HG02981 (cell line): Measurements from ENCODE around the gene SLC9A6.
"Not testable (repeated sequence)": the region's sequence is repeated elsewhere in the genome, so short reads cannot be mapped to it uniquely, and the experiment has no call there.

Source experiments
- ATAC-seq: cut with Tn5 transposase; IDR thresholded peaks from one replicate; pipeline ENCODE4 v1.9.1; 2021; ENCODE audit warnings: mild to moderate bottlenecking, moderate library complexity; ENCODE audit not compliant: unreplicated experiment

SLC9A6 gene

DNA sequence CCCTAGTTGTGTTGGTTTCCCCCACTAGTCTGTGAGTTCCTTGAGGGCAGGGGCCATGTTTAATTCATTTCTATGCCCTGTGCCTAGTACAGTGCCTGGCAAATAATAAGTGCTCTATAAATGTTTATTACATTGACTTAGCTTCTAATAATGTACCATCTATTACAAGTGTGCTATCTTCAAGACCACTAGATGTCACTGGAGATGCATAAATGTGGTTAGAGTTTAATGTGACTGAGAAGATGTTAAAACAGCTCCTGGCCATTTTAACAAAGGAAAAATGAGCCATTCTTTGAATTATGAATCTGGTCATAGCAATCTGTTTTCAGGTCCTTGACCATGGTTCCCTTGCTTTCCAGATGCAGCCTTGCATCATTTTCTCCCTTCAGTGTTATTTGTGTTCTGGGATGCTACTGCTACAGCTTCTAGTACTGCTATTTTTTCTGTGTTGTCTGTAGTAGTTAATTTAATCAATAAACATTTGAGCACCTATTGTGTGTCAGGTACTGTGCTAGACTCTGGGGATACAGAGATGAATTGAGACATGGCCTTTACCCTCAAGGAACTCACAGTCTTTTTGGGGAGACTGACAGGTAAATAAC lies 43.2 kb downstream of the SLC9A6 start:
- no peak for ATAC-seq

DNA sequence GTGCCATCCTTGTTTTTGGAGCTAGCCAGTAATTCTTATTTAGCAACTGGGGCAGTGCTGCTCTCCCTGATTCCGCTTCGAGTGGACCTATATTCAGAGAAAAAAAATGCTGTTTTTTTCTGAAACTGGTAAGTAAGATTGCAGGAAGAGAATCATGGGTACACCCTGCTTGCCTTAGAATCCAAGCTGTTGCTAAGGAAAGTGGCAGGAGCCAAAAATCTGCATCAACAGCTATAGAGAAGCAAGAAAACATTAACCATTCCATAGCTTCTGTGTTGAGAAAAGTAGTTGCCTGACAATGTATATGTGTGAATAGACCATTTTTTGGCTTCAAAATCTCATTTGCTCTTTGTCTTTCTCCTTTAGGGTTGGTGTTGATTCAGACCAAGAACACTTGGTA lies 44.5 kb downstream of the SLC9A6 start:
- ATAC-seq = no peak

DNA sequence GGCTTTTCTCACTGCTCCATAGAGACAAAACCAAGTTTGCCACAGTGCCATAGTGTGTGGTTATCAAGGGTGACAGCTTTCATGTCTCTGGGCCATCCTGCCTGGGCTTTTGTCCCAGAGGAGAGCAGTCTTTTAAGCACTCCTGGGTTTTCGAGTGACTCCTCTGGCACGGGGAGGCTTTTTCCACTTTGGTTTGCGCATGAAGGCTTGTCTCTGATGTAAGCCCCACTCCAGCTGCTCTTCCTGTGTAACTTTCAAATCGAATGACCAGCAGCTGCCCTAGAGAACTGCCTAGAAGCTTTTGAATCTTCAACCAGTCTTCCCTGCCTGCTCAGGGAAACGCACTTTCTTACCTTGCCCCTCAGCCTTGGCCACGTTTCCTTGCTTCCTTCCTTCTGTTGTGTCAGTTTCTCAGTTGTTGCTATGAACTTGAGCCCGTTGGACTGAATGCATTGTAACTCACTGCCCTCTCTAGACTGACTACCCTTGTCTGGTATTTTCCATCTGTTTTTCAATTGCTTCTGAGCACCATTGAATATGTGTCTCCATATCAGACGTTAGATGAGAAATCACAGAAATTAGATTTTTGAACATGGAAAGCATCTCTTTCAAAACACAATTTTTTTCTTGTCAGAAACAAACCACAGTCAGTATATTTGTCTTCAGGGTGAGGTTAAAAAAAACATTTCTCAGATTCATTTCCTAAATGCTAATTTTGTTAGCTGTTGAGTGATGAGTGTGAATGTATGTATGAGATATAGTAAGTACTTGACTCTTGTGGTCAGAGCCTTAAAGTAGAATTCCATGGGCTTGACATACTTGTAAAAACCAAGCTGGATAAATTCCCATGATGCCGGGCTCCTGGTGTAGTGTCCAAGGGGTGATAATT lies 45.3 kb downstream of the SLC9A6 start:
- ATAC-seq = no peak

DNA sequence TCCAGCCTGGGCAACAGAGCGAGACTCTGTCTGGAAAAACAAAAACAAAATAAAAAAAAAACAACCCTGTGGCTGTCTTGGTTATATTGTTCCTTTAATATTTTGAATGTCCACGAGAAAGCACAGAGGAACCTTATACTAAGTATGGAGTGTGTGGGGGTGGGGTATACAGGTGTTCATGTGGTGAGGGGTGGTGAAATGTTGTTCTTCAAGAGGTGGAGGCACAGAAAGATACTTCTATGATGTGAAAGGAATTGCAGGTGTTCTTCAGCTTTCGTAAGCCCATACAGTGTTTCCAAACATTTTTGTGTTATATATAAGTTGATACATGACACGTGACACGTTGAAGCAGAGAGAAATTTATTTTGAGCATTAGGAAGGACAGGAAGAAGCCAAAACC lies 46.4 kb downstream of the SLC9A6 start:
- no peak for ATAC-seq

DNA sequence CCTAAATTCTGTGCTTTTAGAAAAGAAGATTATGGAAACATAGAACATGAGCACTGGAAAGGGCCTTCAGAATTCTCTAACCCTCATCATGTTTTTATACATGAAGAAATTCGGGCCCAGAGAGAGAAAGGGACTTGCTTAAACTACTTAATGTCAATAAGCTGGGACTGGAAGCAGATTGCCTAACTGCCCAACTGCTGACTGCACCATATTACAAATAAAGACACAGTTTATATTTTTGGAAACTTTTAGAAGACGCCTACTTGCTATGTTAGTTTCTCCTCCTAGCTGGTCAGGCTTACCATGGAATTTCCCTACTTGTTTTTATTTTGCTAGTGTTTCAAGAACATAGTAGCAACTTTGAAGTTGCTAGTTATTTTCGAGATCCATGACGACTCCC lies 47.1 kb downstream of the SLC9A6 start:
- no peak for ATAC-seq

DNA sequence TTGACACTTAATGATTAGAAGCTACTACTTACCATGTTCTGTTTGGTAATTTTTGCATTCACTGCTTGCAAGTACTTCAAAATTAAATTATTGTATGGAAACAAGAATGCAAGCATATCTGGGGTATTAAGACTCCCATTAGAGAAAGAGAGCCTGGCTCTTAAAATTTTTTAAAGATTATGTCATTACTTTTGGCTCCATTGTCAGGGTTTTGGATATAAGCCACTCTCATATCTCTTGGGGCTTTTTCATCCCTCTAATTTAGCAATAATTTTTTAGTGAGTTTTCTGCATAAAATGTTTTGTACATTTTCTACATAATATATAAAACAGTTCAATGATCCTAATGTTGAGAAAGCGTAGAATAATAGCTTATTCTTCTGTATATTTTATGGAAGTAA lies 49.4 kb downstream of the SLC9A6 start:
- no peak for ATAC-seq

DNA sequence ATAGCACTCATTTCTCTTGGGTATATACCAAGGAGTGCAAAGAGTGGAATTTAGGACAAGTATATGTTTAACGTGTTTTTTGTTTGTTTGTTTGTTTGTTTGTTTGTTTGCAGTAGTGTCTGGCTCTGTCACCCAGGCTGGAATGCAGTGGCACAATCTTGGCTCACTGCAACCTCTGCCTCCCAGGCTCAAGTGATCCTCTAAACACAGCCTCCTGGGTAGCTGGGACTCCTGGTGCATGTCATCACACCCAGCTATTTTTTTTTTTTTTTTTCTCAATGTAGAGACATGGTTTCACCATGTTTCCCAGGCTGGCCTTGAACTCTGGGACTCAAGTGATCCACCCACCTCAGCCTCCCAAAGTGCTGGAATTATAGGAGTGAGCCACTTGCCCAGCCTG lies 50.4 kb downstream of the SLC9A6 start:
- ATAC-seq = no peak

DNA sequence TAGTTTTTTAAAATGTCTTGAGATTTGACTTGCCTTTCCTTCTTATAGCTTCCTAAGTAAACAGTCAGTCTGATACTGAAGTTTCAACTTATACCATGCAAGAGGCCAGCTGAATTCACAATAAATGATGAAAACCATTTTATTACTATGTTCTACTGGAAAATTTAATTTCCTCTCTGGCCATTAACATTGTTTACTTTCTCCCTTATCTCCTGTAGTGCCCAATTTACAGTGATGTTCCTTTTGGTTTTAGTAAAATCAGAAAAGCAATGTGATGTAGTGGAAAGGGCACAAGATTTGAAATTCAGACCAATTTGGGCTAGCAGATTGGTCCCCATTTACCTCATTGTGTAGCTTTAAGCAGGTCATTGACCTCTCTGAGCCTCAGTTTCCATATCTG lies 54.2 kb downstream of the SLC9A6 start:
- no peak for ATAC-seq

DNA sequence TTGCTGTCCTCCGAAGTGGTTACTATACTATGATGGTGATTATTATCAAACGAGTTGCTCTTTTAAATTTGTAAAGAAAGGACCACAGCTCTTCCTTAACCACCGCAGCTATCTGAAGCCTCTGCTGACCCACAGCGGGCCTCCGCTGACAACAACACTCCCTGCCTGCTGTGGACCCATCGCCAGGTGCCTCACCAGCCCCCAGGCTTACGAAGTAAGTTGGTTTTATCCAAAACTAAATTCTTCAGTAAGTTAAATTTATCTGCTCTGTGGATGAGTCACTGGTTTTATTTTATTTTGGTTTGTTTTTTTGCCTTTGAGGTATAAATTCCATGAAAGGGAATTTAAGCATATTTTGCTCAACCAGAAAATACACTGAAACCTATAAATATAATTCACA lies 54.7 kb downstream of the SLC9A6 start:
- no peak for ATAC-seq

DNA sequence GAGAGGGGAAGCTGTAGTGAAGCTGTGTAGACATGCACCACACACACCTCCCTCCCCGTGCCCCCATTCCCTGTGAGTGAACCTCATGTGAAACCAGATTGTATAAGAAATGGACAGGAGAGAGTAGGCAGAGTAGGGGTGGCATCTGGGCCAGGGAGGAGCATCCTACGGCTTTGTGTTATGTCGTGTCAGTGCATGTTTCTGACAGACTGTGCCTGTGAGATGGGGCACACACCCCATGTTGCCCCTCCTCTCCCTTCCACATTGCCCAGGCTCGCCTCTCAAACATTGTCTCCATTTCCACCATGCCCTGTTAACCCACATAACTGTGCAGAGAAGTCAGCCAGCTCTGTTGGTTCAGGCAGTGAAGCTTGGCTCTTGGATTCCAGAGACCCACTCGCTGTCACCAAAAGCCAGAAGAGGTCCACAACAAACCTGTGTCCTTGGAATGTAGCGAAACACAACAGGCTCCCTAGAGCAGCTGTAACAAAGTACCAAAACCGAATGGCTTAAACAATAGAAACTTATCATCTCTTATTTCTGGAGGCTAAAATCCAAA lies 56.1 kb downstream of the SLC9A6 start:
- ATAC-seq = no peak

DNA sequence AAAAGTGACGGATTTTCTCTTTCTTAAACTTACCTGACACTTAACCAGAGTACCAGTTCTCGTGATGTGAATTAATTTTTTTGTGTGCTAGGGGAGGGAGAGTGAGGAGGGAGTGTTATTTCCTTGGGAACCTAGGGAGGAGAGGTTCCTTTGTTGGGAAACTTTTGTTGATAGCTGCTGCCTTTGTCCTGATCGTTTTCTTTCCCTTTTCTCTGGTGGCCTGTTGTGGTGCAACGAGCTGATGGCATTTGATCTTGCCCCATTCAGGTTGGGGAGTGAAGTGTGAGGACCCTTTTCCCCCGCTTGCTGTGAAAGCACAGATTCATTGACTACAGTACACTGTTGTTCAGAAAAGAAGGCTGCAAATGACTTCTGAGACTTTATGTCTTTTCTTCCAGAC lies 59.8 kb downstream of the SLC9A6 start:
- no peak for ATAC-seq

DNA sequence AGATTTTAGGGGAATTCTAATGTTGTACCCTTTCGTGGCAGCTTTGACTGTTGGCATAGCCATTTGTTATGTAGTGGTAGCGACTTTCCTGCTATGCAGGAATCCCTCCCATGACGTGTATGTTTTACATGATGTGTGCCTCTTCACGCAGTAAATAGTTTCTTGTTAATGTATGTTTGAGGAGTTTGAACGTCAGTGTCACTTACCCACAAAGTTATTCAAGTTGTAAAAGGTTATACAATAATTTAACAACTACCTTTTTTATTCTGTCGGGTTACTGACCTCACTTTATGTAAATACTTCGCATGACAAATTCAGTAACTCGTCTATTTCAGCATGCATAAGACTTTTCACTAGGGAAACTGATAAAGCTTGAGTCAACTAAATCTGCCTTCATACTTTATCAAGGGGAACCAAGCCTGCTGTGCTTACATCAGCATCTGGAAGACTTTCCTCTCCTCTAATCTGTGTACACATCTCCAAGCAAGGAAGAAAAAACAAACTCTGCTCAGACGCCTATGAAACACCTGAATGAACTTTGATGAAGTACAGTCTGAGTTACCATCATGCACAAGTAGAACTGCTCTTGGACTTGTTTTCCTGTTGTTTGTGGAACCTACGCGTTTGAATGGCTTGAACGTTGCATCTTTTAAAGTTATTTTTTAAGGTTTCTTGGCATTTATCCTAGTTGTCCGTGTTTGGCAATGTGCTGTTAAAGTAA lies 61.2 kb downstream of the SLC9A6 start:
- ATAC-seq = no peak

DNA sequence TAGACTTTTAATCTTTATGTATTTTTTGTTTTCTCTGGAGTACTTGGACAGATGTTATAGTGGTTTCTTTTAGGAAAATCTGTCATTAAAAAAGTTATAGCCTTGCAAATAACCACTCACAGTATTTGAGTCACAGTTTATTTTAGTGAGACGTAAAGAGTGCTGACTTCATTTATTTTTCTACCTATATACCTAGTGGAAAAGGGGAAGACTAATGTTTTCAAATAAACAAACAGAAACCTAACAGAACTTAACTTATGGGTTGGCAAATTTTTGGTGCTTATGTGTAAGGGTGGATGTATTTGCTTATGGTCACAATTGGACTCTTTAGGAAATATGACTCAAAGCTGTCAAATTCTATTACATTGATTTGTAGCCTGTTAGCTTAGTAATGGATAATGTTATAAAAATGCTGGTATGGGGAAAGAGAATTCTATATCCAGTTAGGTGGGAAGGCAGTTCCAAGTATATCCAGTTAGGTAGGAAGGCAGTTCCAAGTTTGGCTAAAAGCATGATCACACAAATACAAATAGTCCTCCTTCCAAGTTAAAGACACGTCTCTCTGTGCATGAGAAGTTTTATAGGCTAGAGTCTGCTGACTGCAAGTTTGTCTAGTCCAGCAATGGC lies 61.9 kb downstream of the SLC9A6 start:
- ATAC-seq = no peak

DNA sequence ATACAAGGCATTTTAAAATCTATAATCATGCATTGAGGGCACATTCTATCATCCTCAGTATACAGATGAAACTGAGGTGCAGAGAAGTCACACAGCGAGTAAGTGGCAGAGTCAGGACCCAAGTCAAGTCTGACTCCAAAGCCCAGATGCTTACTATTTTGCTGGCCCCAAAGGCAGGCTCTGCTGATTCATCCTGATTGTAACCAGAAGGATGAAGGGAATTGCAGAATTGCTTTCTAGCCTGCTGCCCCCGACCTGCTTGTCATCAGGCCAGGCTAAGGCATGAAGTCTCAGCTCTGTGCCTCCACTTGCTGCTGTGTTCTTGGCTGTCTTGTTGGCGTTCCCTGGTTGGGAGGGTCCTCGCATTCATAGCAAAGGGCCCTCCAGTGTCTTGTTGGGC lies 62.7 kb downstream of the SLC9A6 start:
- no peak for ATAC-seq

DNA sequence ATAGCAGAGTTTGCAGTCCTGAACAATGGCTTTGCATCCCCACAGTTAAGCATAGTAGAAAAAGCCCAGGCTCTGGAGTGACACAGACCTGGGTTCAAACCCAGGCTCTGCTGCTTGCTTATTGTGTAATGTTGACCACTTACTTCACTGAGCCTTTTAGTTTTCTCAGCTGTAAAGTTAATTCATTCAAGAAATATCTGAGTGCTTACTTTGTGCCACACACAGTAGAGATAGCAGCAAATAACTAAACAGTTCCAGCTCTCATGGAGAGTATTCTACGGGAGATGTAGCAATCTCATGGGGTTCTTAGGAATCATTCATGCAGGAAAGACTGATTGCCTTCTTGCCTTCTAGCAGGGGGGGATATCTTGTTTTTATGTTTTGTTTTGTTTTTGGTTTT lies 63.2 kb downstream of the SLC9A6 start:
- ATAC-seq = no peak

DNA sequence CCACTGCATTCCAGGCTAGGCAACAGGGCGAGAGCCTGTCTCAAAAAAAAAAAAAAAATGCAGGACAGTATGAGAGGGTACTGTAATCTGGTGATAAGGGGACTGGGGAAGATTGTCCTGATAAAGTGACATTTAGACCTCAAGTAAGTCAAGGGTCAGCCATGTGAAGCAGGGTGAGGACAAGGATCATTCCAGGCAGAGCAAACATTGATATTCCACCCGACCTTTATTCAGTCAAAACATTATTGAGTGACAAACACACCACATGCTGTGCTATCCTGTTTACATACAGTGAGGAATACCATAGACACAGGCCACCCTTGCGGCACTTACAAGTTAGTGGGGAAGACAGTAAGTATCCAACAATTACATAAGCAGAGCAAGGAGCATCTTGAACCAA lies 64.4 kb downstream of the SLC9A6 start:
- ATAC-seq = no peak

DNA sequence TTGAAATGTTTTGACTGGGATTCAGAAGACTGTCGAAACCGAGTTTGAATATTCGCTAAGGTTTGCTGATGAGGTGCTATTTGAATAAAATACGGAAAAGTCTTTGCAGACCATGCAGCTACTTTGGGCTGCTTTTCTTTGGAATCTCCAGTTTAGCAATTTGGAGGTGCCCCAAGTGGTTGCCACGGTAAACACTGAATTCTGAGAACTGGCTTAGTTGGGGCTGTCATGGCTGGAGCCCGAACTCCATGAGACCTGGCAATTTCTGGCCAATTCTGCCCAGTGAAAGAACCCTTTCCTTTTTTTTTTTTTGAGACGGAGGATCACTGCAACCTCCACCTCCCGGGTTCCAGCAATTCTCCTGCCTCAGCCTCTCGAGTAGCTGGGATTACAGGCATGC lies 65.6 kb downstream of the SLC9A6 start:
- ATAC-seq = not testable (repeated sequence)

DNA sequence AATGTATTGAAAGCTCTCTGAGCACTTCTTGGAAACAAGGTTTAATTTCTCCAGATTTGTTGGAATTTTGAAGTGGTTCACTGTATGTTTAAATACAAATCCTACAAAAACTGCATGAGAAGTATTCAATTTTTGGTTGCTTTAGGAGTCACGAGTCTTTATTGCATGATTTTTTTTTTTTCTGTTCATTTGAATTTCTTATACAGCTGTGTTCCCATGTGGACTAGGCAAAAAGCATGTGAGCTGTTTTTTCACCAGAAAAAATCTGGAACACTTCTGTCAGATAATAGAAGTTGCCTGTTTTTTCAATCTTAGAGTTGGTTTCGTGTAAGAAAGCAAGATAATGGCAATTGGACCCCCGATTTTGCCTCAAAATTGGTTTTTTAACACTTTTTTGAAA lies 66.4 kb downstream of the SLC9A6 start:
- no peak for ATAC-seq

DNA sequence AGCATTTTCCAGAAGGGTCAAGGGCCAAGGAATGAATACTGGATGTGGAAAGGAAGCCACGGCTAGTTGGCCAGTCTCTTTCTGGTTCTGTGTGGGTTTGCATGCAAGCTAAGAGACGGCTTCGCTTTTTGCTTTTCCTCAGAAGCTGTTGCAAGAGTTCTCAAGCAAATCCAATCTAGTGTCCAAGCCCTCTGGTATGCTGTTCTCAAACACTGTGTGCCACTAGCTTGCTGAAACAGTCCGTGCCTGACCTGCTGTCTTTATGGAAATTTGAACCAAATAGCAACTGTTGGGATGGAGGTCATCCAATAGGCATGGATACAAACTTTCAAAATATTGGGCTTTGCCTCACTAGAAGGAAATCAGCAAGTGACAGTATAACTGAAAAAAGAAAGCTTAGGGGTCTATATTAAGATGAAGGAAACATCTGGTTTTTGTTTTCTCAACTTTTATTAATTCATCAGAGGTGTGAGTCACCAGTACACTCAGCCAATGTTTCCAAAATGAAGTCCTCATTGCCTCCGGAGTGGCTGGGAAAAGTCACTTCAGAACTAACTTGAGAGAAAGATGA lies 70.5 kb downstream of the SLC9A6 start:
- ATAC-seq = no peak

DNA sequence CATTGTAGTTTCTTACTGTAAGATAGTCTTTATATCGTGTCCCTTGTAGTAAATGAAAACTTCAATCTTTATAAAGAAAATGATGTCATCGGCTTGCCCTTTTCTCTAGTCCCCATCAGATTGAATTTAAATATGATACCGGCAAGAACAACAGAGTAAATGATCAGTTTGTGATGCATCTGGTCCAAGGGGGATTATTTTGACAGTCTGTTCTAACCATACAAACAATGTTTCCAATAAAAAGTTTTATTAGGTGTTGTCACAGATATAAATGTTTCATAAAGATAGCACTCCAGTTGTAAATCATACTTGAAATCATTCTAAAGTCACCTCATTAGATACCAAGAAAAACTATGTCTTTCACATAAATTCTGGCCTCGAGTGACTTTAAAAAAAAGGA lies 72.3 kb downstream of the SLC9A6 start:
- no peak for ATAC-seq

DNA sequence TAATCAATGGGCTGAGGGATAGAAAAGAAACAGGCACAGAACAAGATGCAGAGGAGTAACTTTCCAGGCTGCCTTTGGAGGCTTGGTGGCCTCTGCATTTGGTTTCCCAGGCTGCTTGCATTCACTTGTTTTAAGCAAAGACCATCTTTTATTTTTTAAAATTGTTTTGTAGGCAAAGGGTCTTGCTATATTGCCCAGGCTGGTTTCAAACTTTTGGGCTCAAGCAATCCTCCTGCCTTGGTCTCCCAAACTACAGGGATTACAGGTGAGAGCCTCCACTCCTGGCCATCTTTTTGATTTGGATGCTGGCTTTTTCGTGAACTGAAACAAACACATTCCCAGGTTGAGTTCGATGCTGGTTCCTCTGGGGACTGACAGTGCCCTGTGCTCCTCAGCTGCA lies 74.1 kb downstream of the SLC9A6 start:
- ATAC-seq = no peak
